ENCODE results near the gene ZCCHC13.
"Not testable (repeated sequence)": the region's sequence is repeated elsewhere in the genome, so short reads cannot be mapped to it uniquely, and the experiment has no call there.

The ZCCHC13 gene

GRCh38 chrX:74304016-74304415, at the start of gene ZCCHC13:
TSS of gene ZCCHC13 (plus strand) at chrX:74304180. CDS start at chrX:74304267, 87 bp downstream.
- no peak for TF ChIP-seq CTCF (IDR thresholded peaks at IDR 0.05; ENCODE audit: control insufficient read depth, insufficient read depth, low read depth, low read length, missing control alignments)
- no peak for DNase-seq (ENCODE audit: low read depth)

GRCh38 chrX:74258111-74258510, 45.9 kb upstream of the ZCCHC13 start:
- DNase-seq (ENCODE audit: low read depth); H3K4me3 ChIP-seq (ENCODE audit: control insufficient read depth, low read depth, low read length): not testable (repeated sequence)

More at GRCh38 chrX:74304016-74304415, at the start of gene ZCCHC13:
- H3K4me3 ChIP-seq (ENCODE audit: control insufficient read depth, low read depth, low read length), result no peak within 1 kb of the TSS

GRCh38 chrX:74259885-74260491, 44.0 kb upstream of the ZCCHC13 start:
- H3K4me3 ChIP-seq (ENCODE audit: control insufficient read depth, low read depth, low read length), result no peak overlapping the region
- no peak for DNase-seq (ENCODE audit: low read depth)
- TF ChIP-seq CTCF (IDR thresholded peaks at IDR 0.05; ENCODE audit: control insufficient read depth, insufficient read depth, low read depth, low read length, missing control alignments), result no peak

- H3K4me3 ChIP-seq (ENCODE audit: control insufficient read depth, low read depth, low read length), result no peak overlapping the region
- TF ChIP-seq CTCF (IDR thresholded peaks at IDR 0.05; ENCODE audit: control insufficient read depth, insufficient read depth, low read depth, low read length, missing control alignments), result no peak
Observed at GRCh38 chrX:74262452-74263209, 41.3 kb upstream of the ZCCHC13 start.

GRCh38 chrX:74270393-74270792, 33.6 kb upstream of the ZCCHC13 start:
- DNase-seq (ENCODE audit: low read depth), result no peak
- no peak for TF ChIP-seq CTCF (IDR thresholded peaks at IDR 0.05; ENCODE audit: control insufficient read depth, insufficient read depth, low read depth, low read length, missing control alignments)
- H3K4me3 ChIP-seq (ENCODE audit: control insufficient read depth, low read depth, low read length), result no peak overlapping the region

More at GRCh38 chrX:74262452-74263209, 41.3 kb upstream of the ZCCHC13 start:
- no peak for DNase-seq (ENCODE audit: low read depth)

- H3K4me3 ChIP-seq (ENCODE audit: control insufficient read depth, low read depth, low read length), result no peak overlapping the region
- DNase-seq (ENCODE audit: low read depth), result no peak
- no peak for TF ChIP-seq CTCF (IDR thresholded peaks at IDR 0.05; ENCODE audit: control insufficient read depth, insufficient read depth, low read depth, low read length, missing control alignments)
Observed at GRCh38 chrX:74272230-74272629, 31.8 kb upstream of the ZCCHC13 start.

- H3K4me3 ChIP-seq (ENCODE audit: control insufficient read depth, low read depth, low read length), result no peak overlapping the region
- TF ChIP-seq CTCF (IDR thresholded peaks at IDR 0.05; ENCODE audit: control insufficient read depth, insufficient read depth, low read depth, low read length, missing control alignments), result no peak
- no peak for DNase-seq (ENCODE audit: low read depth)
Observed at GRCh38 chrX:74274516-74274915, 29.5 kb upstream of the ZCCHC13 start.
